Panc1 (cell line): Measurements from ENCODE around the gene KLK12.

Source experiments
- POLR2AphosphoS5 ChIP-seq: IDR thresholded peaks from 2 replicates; pipeline ENCODE4 v1.6.1; 2012; ENCODE audit warnings: mild to moderate bottlenecking, low read depth, low read length, moderate library complexity
- SIN3A ChIP-seq: IDR thresholded peaks from 2 replicates; pipeline ENCODE4 v1.6.1; 2012; ENCODE audit warnings: low read depth, mild to moderate bottlenecking, low read length, moderate library complexity, borderline replicate concordance; ENCODE audit not compliant: insufficient read depth
- TCF7L2 ChIP-seq: IDR thresholded peaks from 2 replicates; pipeline ENCODE4 v1.6.1; 2011; ENCODE audit warnings: mild to moderate bottlenecking, low read depth, low read length, inconsistent platforms
- TF ChIP-seq, protein P1 (sequence below): fragments of 450-650 bp; IDR thresholded peaks from 2 replicates; pipeline ENCODE4 v1.5.1; 2017; ENCODE audit warnings: mild to moderate bottlenecking
- TF ChIP-seq, protein P2 (sequence below), 2 experiments: IDR thresholded peaks; 2 replicates each; pipeline ENCODE4 v1.6.1; 2011 to 2012; ENCODE audit warnings: low read depth in 2 of 2, control low read depth in 1 of 2, low read length in 1 of 2, mild to moderate bottlenecking in 1 of 2, moderate library complexity in 1 of 2; ENCODE audit not compliant: insufficient read depth in 1 of 2

DNA sequence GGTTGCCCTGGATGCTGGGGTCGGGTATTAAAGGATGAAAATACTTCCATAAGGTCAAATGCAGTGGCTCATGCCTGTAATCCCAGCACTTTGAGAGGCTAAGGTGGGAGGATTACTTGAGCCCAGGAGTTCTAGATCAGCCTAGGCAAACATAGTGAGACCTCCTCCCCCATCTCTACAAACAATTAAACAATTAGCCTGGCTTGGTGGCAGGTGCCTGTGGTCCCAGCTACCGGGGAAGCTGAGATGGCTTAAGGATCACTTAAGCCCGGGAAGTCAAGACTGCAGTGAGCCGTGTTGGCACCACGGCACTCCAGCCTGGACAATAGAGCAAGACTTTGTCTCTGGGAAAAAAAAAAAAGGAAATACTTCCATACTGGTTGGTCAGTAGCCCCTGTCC is 9.9 kb downstream of the KLK12 start:
- TF ChIP-seq SIN3A: no peak
- TF ChIP-seq, protein P1, sequence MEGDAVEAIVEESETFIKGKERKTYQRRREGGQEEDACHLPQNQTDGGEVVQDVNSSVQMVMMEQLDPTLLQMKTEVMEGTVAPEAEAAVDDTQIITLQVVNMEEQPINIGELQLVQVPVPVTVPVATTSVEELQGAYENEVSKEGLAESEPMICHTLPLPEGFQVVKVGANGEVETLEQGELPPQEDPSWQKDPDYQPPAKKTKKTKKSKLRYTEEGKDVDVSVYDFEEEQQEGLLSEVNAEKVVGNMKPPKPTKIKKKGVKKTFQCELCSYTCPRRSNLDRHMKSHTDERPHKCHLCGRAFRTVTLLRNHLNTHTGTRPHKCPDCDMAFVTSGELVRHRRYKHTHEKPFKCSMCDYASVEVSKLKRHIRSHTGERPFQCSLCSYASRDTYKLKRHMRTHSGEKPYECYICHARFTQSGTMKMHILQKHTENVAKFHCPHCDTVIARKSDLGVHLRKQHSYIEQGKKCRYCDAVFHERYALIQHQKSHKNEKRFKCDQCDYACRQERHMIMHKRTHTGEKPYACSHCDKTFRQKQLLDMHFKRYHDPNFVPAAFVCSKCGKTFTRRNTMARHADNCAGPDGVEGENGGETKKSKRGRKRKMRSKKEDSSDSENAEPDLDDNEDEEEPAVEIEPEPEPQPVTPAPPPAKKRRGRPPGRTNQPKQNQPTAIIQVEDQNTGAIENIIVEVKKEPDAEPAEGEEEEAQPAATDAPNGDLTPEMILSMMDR: no peak
- TF ChIP-seq POLR2AphosphoS5: no peak
- no peak for TF ChIP-seq TCF7L2
- TF ChIP-seq, protein P2, sequence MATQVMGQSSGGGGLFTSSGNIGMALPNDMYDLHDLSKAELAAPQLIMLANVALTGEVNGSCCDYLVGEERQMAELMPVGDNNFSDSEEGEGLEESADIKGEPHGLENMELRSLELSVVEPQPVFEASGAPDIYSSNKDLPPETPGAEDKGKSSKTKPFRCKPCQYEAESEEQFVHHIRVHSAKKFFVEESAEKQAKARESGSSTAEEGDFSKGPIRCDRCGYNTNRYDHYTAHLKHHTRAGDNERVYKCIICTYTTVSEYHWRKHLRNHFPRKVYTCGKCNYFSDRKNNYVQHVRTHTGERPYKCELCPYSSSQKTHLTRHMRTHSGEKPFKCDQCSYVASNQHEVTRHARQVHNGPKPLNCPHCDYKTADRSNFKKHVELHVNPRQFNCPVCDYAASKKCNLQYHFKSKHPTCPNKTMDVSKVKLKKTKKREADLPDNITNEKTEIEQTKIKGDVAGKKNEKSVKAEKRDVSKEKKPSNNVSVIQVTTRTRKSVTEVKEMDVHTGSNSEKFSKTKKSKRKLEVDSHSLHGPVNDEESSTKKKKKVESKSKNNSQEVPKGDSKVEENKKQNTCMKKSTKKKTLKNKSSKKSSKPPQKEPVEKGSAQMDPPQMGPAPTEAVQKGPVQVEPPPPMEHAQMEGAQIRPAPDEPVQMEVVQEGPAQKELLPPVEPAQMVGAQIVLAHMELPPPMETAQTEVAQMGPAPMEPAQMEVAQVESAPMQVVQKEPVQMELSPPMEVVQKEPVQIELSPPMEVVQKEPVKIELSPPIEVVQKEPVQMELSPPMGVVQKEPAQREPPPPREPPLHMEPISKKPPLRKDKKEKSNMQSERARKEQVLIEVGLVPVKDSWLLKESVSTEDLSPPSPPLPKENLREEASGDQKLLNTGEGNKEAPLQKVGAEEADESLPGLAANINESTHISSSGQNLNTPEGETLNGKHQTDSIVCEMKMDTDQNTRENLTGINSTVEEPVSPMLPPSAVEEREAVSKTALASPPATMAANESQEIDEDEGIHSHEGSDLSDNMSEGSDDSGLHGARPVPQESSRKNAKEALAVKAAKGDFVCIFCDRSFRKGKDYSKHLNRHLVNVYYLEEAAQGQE (IDR thresholded peaks at IDR 0.05; ENCODE audit: insufficient read depth in 1 of 2, low read depth in 2 of 2, low read length in 1 of 2): no peak
